RCC 7860 (cell line): ENCODE data around the gene CTSC.
"Not testable (repeated sequence)": the region's sequence is repeated elsewhere in the genome, so short reads cannot be mapped to it uniquely, and the experiment has no call there.

Experiments used
- DNase-seq: peaks from one replicate; pipeline ENCODE4 v3.0.0-alpha.2; 2015; ENCODE audit warnings: low spot score
- FAIRE-seq: peaks from 2 replicates; lab custom pipeline; 2012; peaks lifted over from hg19 to GRCh38; lab: Jason Lieb, UNC

The CTSC gene

GRCh38 chr11:88292171-88292843, 45.2 kb downstream of the CTSC start:
- no peak for DNase-seq
- FAIRE-seq = no peak

- no peak for DNase-seq
- no peak for FAIRE-seq
Observed at GRCh38 chr11:88288560-88288959, 49.0 kb downstream of the CTSC start.

- no peak for FAIRE-seq
- DNase-seq = no peak
Observed at GRCh38 chr11:88284336-88285050, 53.0 kb downstream of the CTSC start.

GRCh38 chr11:88282747-88283515, 54.6 kb downstream of the CTSC start:
- no peak for FAIRE-seq
- DNase-seq = no peak

- FAIRE-seq (no peak), DNase-seq (no peak)
Observed at GRCh38 chr11:88281317-88281712, 56.2 kb downstream of the CTSC start.

GRCh38 chr11:88280673-88281316, 56.7 kb downstream of the CTSC start:
- FAIRE-seq (no peak), DNase-seq (no peak)

- no peak for DNase-seq
- FAIRE-seq = no peak
Observed at GRCh38 chr11:88277349-88277915, 60.1 kb downstream of the CTSC start.

GRCh38 chr11:88275636-88276035, 61.9 kb downstream of the CTSC start:
- FAIRE-seq = no peak
- no peak for DNase-seq

- DNase-seq (no peak), FAIRE-seq (no peak)
Observed at GRCh38 chr11:88266919-88267318, 70.6 kb downstream of the CTSC start.

GRCh38 chr11:88266157-88266556, 71.4 kb downstream of the CTSC start:
- no peak for FAIRE-seq
- DNase-seq = no peak

GRCh38 chr11:88259431-88259830, 78.1 kb downstream of the CTSC start:
- FAIRE-seq (no peak), DNase-seq (no peak)

- FAIRE-seq (no peak), DNase-seq (no peak)
Observed at GRCh38 chr11:88252208-88252607, 85.3 kb downstream of the CTSC start.

DNA sequence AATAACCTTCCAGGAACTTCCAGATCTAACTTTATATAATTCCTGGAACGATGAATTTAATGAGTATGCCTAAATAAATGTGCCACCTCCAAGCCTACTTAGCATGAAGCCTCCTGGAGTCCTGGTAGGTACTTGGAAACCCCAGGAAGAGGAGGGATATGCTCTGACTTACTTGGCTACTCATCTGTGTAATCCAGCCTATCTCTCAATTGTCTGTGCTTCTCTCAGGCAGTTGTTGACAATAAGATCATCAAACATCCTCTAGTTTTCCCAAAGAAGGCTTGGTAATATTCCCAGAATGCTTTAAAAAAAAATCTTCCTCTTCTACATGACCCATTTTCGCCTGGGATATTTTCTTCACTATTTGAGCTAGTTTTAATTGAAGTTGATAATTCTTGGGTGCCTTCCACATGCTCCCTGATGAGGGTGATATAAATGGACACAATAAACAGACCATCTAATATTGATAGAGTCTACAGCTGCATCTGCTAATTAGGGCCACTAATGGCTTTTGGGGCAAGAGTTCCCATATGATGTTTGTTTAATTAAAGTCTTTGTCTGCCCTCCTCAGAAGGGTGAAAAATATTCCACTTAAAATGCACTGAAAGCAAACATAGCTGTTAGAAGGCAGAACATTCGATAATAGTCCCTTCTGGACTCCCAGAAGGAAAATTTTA, 86.8 kb downstream of the CTSC start:
- DNase-seq = no peak
- no peak for FAIRE-seq

DNA sequence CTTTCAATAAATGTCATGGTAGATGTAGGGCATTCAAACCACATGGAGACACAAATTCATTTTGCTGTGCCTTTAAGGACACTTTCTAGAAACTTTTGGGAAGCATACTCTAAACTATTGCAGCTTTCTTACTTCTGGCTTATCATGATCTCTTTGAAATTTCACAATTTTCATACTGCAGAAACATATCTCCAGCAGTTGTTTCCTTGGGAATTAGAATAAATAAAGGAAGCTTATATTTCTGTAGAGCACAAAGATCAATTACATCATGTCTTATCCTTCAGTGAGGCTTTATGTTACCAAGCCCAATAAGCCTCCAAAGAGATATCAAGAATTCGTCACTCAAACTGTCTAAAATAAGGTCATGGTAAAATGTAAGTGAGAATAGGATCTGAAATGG, 87.8 kb downstream of the CTSC start:
- DNase-seq (no peak), FAIRE-seq (no peak)

DNA sequence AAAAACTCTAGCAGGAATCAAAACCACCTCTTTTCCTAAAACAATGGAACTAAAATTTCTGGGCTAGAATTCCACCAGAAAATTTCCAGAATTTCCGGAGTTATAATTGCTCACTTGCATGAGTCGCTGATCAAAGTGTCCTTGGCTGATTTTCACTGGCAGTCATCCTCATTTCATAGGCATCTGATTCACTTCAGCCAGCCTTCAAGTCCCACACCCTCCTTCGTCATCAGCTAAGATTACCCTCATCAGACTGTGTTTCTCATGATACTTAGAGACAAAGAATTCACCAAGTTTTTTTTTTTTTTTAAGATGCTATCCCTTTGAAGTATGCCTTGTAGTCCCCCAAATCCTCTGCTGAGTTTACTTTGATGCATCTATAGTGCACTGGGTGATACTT, 90.8 kb downstream of the CTSC start:
- FAIRE-seq = no peak
- no peak for DNase-seq

GRCh38 chr11:88245576-88245975, 92.0 kb downstream of the CTSC start:
- not testable (repeated sequence) for DNase-seq, FAIRE-seq
